Raji (cell line): Measurements from ENCODE around the gene SH3RF2.

ENCODE experiments used
- POLR2A ChIP-seq: IDR thresholded peaks from 2 replicates; pipeline ENCODE4 v1.6.1; 2011; ENCODE audit warnings: low read depth, low read length, control low read depth; ENCODE audit not compliant: insufficient read depth

SH3RF2 gene, protein sequence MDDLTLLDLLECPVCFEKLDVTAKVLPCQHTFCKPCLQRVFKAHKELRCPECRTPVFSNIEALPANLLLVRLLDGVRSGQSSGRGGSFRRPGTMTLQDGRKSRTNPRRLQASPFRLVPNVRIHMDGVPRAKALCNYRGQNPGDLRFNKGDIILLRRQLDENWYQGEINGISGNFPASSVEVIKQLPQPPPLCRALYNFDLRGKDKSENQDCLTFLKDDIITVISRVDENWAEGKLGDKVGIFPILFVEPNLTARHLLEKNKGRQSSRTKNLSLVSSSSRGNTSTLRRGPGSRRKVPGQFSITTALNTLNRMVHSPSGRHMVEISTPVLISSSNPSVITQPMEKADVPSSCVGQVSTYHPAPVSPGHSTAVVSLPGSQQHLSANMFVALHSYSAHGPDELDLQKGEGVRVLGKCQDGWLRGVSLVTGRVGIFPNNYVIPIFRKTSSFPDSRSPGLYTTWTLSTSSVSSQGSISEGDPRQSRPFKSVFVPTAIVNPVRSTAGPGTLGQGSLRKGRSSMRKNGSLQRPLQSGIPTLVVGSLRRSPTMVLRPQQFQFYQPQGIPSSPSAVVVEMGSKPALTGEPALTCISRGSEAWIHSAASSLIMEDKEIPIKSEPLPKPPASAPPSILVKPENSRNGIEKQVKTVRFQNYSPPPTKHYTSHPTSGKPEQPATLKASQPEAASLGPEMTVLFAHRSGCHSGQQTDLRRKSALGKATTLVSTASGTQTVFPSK

DNA sequence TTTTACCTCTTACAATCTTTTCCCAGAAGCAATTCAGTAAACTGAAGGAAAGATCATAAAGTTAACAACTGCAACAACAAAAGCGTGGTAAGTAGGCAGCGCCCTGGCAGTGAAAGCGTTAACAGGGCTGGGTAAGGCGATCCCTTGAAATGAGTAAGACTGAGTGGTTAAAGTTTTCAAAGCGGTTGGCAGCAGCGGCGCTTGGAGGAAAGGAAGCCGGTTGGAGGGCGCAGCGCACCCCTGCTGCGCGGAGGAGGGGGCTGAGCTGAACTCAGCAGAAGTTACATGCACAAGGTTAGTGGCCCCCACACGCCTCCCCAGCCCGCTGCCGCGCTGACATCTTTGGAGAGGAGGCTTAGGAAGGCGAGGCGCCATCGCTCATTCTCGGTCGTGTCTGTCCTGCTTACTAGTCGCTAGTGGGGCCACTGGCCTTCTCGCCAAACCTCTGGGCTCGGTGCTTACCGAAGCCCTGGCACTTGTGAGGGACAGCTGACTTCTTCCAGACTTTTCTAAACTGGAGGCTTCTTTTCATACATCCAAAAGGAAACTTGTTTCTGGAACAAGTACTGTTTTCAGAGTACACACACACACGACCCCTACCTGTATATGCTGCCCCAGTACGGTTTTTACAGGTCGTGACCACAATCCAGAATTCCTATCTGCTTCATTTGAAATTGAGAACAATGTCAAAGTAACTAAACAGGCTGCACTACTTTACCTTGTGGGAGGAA, at the start of gene SH3RF2:
Gene SH3RF2, plus strand, starts transcription at position 178 of the 731 bp plus-strand sequence. CDS start 1,351 bp downstream, outside the sequence.
- TF ChIP-seq POLR2A: no peak

GRCh38 chr5:145887217-145887616, 49.2 kb upstream of the SH3RF2 start:
- no peak for TF ChIP-seq POLR2A

- TF ChIP-seq POLR2A: no peak
These were observed 48.3 kb upstream of the SH3RF2 start for GRCh38 chr5:145887976-145888574.

GRCh38 chr5:145889611-145890010, 46.8 kb upstream of the SH3RF2 start:
- no peak for TF ChIP-seq POLR2A

GRCh38 chr5:145898171-145898570, 38.2 kb upstream of the SH3RF2 start:
- no peak for TF ChIP-seq POLR2A

- no peak for TF ChIP-seq POLR2A
These were observed 34.0 kb upstream of the SH3RF2 start for GRCh38 chr5:145902421-145902820.

- no peak for TF ChIP-seq POLR2A
These were observed 33.3 kb upstream of the SH3RF2 start for GRCh38 chr5:145903113-145903512.

DNA sequence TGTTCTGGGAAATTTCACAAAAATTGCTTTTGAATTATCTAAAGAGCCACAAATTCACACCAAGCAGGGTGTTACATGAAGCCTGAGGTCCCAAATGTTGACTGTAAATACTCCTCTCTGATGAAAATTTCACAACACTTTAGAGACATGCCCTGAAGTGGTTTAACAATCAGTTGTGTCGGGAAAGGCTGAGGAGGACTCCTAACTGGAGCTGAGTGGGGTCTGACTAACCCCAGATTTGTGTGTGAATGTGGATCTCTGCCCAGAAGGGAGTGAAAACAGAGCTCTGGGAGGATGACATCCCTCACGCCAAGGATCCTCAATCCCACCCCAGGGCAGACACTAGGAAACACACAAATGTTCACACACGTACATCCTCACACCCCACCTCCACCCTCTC, 32.5 kb upstream of the SH3RF2 start:
- no peak for TF ChIP-seq POLR2A

- no peak for TF ChIP-seq POLR2A
These were observed 31.6 kb upstream of the SH3RF2 start for GRCh38 chr5:145904743-145905142.

DNA sequence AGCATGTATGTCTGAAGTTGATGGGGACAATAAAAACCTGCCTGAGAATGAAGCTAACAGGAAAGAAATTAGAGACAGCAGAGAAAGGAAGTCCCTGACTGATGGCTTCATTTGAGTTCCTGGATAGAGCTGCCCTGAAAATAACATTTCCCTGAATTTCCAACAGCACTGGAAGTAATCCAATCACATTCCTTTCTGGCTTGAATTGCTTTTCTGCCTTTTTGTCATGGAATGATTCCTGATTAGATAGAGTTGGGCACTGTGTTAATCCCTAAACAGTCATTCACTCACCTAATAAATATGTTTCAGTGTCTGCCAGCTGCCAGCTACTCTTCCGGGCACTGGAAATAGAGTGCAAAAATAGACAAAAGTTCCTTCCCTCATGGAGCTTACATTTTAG, 30.0 kb upstream of the SH3RF2 start:
- no peak for TF ChIP-seq POLR2A

GRCh38 chr5:145908206-145908960, 28.0 kb upstream of the SH3RF2 start:
- no peak for TF ChIP-seq POLR2A

GRCh38 chr5:145911164-145911563, 25.2 kb upstream of the SH3RF2 start:
- TF ChIP-seq POLR2A: no peak

GRCh38 chr5:145912019-145912418, 24.4 kb upstream of the SH3RF2 start:
- TF ChIP-seq POLR2A: no peak

- no peak for TF ChIP-seq POLR2A
These were observed 23.8 kb upstream of the SH3RF2 start for GRCh38 chr5:145912594-145912993.

DNA sequence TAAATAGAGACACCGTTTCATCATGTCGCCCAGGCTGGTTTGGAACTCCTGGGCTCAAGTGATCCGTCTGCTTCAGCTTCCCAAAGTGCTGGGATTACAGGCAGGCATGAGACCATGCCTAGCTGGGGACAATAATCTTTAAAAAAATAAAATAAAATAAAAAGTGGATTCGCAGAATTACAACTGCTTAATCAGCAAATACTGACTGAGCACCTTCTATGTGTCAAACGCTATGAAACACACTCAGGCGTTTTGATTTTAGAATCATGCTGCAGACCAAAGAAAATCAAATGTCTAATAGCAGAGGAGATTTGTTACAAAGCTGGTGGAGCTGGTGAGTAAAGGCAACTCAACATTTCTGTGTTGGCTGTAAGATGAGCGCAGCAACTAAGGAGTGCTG, 22.7 kb upstream of the SH3RF2 start:
- no peak for TF ChIP-seq POLR2A

DNA sequence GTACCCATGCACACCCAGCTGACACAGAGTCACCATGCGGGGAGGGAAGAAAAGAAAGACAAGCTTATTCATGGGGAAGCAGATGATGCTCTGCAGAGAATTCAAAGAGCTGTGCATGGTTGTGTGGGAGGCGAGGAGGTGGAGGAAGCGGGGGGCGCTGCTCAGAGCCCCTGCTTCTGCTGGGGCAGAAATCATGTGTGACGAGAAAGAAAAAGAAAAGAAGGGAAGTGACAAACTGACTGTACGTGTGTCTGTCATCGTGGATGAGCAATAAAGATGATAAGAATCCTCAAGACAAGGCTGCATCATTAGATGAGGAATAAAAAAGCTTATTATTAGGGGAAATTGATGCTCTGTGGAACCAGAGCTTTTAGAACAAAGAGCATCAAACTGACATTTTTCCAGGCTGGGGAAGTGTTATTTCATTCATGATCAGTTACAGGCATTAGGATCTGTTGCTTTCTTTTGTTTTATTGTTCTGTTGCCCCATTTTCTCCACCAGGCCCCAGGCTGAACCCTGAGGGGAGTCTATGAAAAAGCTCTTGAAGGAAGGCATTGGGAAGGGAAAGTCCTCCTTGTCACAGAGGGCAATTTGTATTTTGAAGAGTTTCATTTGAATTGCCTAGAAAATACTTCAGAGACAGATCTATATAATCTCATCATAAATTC, 20.3 kb upstream of the SH3RF2 start:
- TF ChIP-seq POLR2A: no peak
